Activated CD4-positive, alpha-beta T cell treated with anti-CD3 and anti-CD28 coated beads, Interleukin-2, amount 50 U/mL, for 1 hour (primary cell): ENCODE results near the gene GSTT4.
"Not testable (repeated sequence)": the region's sequence is repeated elsewhere in the genome, so short reads cannot be mapped to it uniquely, and the experiment has no call there.

Source experiments
- DNase-seq: peaks from one replicate; pipeline ENCODE4 v3.0.0-alpha.2; 2020

The GSTT4 gene

DNA sequence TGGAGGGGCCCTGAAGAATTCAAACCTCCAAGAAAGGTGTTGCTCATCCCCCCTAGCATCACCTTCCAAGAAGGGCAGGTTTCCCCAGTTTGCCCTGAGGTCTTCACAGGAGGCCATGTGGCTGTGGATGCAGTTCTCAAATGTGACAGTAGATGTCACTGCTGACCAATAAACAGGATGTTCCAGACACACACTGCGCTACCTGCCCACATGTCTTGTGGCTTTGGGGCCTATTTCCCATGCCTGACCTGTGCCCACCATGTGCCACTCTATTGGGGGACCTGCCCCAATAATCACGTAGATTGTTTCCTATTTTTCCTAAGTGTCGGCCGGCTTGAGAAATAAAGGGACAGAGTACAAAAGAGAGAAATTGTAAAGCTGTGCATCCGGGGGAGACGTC, 20.8 kb downstream of the GSTT4 start:
- peak; percentile 68 for DNase-seq

DNA sequence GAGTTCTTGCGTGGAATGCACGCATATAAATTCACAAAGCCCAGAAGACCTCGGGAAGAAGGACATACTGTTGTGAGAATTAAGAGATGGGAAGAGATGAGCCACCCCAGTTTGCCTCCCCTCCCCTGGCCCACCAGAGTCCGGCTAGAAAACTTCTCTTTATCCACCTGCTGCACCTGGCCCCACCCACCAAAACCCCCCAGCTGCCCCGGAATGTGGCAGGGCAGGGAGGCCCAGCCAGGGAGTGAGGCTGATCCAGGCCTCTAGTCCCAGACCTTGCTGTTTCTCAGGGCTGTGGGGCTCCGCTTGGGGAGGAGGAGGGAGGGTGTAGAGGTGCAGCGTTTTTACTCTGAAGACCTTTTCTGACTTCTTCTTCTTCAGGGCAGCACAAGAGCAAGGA, 24.7 kb downstream of the GSTT4 start:
- DNase-seq: not testable (repeated sequence)

DNA sequence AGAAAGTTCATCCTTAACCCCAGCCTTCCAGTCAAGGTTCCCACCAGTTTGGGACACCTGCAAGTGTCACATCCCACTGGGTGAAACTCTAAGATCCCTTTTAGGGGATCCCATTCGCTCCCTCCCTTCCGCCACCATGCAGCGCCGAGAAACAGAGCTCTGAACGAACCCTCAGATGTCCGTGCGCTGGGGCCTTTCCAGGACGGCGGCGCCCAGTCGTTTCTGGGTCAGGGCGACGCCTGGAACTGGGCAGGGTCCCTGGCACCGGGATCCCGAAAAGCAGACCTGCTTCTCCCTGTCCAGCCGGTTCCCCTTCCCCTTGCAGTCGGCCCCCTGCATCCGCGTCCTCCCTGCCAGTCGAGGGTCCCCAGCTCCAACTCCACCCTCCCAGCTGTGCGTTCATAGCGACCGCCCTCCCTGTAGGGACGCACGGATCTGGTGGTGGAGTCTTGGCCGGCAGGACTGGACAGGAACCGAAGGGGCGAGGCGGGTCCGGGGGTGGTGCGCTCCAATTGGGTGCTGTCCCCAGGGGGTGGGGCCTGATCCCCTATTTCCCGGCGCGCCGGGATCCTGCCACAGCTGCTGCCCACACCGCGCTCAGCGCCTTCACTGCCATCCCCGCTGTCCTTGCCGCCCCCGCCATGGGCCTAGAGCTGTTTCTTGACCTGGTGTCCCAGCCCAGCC, 25.6 kb downstream of the GSTT4 start, which contains the start of gene GSTT2:
Gene GSTT2 (plus strand): TSS at position 578 of the 684 bp plus-strand sequence.
- DNase-seq: not testable (repeated sequence)

DNA sequence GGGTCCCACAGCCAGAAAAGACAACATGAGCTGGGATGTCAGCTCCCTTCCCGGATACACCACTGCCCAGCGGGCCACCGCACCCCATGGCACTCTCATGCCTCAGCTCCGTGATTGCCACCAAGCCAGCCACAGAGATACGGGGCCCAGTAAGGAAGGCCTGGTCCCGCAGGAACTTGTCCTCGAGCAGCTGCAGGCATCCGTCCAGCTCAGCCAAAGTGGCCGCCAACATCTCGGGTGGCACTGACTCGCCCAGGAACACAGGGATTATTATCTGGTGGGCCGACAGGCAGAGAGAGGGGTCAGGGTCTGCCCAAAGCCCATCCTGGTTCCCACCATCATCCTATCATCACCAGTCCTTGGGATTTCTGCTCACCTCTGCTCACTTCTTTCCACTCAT, 27.9 kb downstream of the GSTT4 start:
- not testable (repeated sequence) for DNase-seq

DNA sequence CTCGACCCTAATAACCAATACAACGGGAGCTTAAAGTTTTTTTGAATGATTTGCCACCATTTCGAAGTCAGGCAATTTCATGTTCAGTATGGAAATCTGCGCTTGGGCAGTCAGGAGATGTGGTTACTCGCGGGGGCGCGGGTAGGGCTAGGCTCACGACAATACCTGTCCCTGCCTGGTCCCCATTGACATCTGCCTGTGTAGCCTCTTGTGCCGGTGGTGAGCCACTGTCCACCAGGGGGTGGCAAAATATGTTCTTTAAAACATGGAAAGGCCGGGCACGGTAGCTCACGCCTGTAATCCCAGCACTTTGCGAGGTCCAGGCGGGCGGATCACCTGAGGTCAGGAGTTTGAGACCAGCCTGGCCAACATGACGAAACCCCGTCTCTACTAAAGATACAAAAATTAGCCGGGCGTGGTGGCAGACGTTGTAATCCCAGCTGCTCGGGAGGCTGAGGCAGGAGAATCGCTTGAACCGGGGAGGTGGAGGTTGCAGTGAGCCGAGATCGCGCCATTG, 30.4 kb downstream of the GSTT4 start:
- DNase-seq: not testable (repeated sequence)

DNA sequence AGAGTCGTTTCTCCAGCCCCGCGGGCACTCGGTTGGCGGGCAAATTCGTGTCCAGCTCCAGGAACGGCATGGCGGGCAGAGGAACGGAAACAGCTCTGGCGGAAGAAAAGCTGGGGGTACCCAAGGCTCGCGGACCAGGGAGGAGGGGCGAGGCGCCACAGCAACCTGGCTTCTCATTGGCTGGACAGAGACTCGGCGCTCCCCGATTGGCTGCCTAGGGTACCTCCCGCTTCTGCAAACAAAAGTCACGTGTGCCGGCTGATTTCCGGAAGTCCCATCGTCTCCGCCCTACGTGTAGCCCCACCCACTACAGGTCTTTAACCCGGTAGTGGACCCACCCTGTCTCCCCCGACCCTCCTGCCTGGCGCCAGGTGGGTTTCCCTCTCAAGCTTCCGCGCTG, 30.9 kb downstream of the GSTT4 start, which contains the start of gene DDT:
Gene DDT (minus strand): TSS at position 97 of the 400 bp plus-strand sequence. CDS start 27 bp downstream, at position 70.
- not testable (repeated sequence) for DNase-seq

GRCh38 chr22:23971927-23972326, 33.3 kb downstream of the GSTT4 start:
- DNase-seq: not testable (repeated sequence)

DNA sequence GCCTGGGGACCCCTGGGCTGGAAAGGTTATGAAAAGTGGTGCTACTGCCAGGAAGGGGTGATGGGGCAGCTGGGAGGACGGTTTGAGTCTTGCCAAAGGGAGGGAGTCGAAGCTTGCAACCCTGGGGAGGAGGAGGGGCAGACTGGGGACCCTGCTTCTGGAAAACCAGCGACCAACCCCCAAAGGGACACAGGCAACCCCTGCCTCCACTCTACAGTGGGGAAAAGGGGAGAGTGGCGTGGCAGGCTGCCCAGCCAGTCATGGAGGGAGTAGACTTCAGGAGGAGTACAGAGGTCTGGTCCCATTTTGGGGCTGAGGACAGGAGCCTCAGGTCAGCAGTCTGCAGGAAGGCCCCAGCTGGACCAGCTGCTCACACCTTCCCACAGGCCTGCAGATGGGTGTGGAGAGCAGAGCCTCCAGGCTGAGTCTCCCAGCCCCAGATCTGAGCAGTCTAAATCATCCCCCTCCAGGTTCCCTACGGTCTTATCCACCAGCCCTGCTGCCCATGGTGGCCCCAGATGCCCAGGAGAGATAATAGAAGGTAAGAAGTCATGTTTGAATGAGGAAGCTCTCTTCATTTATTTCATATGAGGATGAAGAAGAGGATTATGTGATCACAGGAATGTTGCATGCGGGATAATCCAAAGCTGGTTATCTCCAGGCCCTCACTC, 34.3 kb downstream of the GSTT4 start:
- DNase-seq: no peak

- no peak for DNase-seq
Observed at GRCh38 chr22:23970201-23970641, 35.0 kb downstream of the GSTT4 start.

DNA sequence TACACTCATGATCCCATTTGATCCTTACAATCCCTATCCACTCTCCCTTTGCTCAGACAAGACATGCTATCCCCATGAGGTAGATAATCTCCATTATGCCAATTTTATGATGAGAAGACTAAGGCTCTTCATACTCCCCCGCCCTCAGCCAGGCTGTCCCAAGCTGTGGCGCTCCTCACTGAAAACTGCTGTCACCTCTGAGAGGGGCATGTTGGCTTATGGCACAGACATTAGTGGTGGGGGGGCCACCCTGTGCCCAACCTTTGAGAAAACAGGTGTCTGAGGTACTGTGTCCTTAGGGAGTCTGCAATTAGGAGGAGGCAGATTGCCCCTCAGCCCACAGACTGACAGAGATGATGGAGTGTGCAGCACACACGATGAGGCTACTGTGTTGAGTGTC, 36.2 kb downstream of the GSTT4 start:
- no peak for DNase-seq

GRCh38 chr22:23966568-23966967, 38.7 kb downstream of the GSTT4 start, which contains the start of gene DDTL:
Gene DDTL (plus strand): TSS chr22:23966888. CDS start chr22:23966915, 27 bp downstream.
- DNase-seq: not testable (repeated sequence)

- DNase-seq: not testable (repeated sequence)
Observed at GRCh38 chr22:23966094-23966493, 39.2 kb downstream of the GSTT4 start.

DNA sequence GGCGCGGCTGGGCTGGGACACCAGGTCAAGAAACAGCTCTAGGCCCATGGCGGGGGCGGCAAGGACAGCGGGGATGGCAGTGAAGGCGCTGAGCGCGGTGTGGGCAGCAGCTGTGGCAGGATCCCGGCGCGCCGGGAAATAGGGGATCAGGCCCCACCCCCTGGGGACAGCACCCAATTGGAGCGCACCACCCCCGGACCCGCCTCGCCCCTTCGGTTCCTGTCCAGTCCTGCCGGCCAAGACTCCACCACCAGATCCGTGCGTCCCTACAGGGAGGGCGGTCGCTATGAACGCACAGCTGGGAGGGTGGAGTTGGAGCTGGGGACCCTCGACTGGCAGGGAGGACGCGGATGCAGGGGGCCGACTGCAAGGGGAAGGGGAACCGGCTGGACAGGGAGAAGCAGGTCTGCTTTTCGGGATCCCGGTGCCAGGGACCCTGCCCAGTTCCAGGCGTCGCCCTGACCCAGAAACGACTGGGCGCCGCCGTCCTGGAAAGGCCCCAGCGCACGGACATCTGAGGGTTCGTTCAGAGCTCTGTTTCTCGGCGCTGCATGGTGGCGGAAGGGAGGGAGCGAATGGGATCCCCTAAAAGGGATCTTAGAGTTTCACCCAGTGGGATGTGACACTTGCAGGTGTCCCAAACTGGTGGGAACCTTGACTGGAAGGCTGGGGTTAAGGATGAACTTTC, 44.0 kb downstream of the GSTT4 start, which contains the start of gene GSTT2B:
Gene GSTT2B (minus strand): TSS at position 112 of the 688 bp plus-strand sequence. CDS start 64 bp downstream, at position 48.
- not testable (repeated sequence) for DNase-seq

- DNase-seq: peak; percentile 77
Observed at GRCh38 chr22:23956301-23956900, 48.9 kb downstream of the GSTT4 start.

- DNase-seq: not testable (repeated sequence)
Observed at GRCh38 chr22:23955886-23956285, 49.4 kb downstream of the GSTT4 start.

GRCh38 chr22:23954991-23955305, 50.3 kb downstream of the GSTT4 start:
- DNase-seq: not testable (repeated sequence)

GRCh38 chr22:23954193-23954990, 50.9 kb downstream of the GSTT4 start:
- DNase-seq: not testable (repeated sequence)

GRCh38 chr22:23953485-23953884, 51.8 kb downstream of the GSTT4 start:
- DNase-seq: not testable (repeated sequence)

DNA sequence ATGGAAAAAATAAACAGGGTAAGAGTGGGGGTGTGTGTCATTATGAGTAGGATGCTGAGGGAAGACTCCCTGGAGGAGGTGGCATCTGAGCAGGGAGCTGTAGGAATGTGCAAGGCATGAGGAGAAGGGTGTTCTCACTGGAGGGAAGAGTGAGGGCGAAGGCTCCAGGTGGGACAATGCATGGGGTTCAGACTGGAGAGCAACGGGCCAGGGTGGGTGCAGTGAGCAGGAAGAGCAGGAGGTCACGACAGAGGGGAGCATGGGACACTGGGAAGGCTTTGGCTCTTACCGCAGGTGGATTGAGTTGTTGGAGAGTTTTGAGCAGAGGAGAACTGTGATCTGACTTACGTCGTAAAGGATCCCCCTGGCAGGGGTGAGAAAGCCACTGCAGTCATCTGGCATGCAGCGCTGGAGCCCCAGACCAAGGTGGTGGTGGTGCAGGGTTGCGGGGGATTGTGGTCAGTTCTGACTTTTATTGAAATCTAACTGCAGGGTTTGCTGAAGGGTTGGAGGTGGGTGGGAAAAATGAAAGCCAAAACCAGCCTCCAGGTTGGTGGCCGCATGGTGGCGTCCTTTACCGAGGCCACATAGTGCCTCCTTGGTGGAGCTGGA, 52.4 kb downstream of the GSTT4 start:
- not testable (repeated sequence) for DNase-seq

GRCh38 chr22:23951383-23951782, 53.9 kb downstream of the GSTT4 start:
- DNase-seq: not testable (repeated sequence)

- DNase-seq: not testable (repeated sequence)
Observed at GRCh38 chr22:23949764-23950163, 55.5 kb downstream of the GSTT4 start.
